Immature natural killer cell (primary cell): Measurements from ENCODE around the gene GDI1. TPM values are rescaled to one million over a fixed set of nuclear protein-coding genes. Genes with fewer than 3 reads are reported as not detected.

Source experiments
- DNase-seq, 3 donors: peaks; one replicate each; pipeline ENCODE4 v3.0.0; 2022; ENCODE audit warnings: mixed read lengths in 1 of 3
- H3K27ac Mint-ChIP-seq, 6 donors: one replicate each; pipeline ENCODE4 v1.8.0; 2020; ENCODE audit warnings: mixed read lengths in 6 of 6, mild to moderate bottlenecking in 5 of 6, inconsistent platforms in 4 of 6, moderate library complexity in 3 of 6
- H3K27me3 Mint-ChIP-seq, 3 donors: one replicate each; pipeline ENCODE4 v1.8.0; 2020 to 2021; ENCODE audit warnings: low read depth in 3 of 3, mild to moderate bottlenecking in 3 of 3, mixed read lengths in 3 of 3, moderate library complexity in 3 of 3, inconsistent platforms in 1 of 3
- H3K36me3 Mint-ChIP-seq, 3 donors: one replicate each; pipeline ENCODE4 v1.8.0; 2020; ENCODE audit warnings: mixed read lengths in 3 of 3, inconsistent platforms in 2 of 3, mild to moderate bottlenecking in 2 of 3
- H3K4me1 Mint-ChIP-seq, 2 donors: one replicate each; pipeline ENCODE4 v1.8.0; 2020; ENCODE audit warnings: inconsistent platforms in 2 of 2, mild to moderate bottlenecking in 2 of 2, mixed read lengths in 2 of 2, moderate library complexity in 1 of 2
- H3K4me3 Mint-ChIP-seq, 5 donors: one replicate each; pipeline ENCODE4 v1.8.0; 2020; ENCODE audit warnings: mild to moderate bottlenecking in 5 of 5, mixed read lengths in 5 of 5, inconsistent platforms in 3 of 5, moderate library complexity in 3 of 5
- H3K9me3 Mint-ChIP-seq, 6 donors: one replicate each; pipeline ENCODE4 v1.8.0; 2020; ENCODE audit warnings: mild to moderate bottlenecking in 6 of 6, mixed read lengths in 6 of 6, inconsistent platforms in 4 of 6, moderate library complexity in 3 of 6
- polyA plus RNA-seq, 3 donors: library from polyadenylated mRNA; unstranded; fragments of 300-500 nt; fragmentation: Illumina TruSeq; gene quantifications; one replicate each; pipeline ENCODE4 v1.2.3, GENCODE V29; 2021

The GDI1 gene
- polyA plus RNA-seq, 3 donors from 2014 or later: 20.9 to 37.8 (median 29.2) TPM

DNA sequence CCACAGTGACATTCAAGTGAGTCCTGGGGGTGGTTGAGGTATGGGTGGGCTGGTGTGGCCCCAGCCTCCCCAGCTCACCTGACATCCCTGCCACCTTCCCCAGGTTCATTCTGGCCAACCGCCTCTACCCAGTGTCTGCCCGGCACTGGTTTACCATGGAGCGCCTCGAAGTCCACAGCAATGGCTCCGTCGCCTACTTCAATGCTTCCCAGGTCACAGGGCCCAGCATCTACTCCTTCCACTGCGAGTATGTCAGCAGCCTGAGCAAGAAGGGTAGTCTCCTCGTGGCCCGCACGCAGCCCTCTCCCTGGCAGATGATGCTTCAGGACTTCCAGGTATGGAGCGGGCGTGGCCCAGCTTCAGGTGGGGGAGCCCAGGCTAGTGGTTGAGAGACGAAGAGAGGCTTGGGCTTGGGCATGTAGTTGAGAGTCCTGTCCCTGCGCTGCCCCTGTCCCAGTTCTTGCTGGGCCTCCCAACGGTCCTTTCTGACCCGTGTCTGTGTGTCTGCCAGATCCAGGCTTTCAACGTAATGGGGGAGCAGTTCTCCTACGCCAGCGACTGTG is 1.7 kb upstream of the GDI1 start:
- Mint-ChIP-seq H3K4me3 (no peak overlapping the region), H3K36me3 (peaks cover 0 to 4% (median 0%) of the 10 kb centered on the region in 3 donors), H3K27ac (peak overlapping the region in 3 of 6 donors; percentile 28 to 53 (median 49)), H3K27me3 (peaks cover 6 to 18% (median 15%) of the 10 kb centered on the region in 3 donors), H3K9me3 (no peaks in the 10 kb centered on the region), H3K4me1 (peaks cover 18 to 23% of the 10 kb centered on the region in 2 donors)
- DNase-seq: no peak

DNA sequence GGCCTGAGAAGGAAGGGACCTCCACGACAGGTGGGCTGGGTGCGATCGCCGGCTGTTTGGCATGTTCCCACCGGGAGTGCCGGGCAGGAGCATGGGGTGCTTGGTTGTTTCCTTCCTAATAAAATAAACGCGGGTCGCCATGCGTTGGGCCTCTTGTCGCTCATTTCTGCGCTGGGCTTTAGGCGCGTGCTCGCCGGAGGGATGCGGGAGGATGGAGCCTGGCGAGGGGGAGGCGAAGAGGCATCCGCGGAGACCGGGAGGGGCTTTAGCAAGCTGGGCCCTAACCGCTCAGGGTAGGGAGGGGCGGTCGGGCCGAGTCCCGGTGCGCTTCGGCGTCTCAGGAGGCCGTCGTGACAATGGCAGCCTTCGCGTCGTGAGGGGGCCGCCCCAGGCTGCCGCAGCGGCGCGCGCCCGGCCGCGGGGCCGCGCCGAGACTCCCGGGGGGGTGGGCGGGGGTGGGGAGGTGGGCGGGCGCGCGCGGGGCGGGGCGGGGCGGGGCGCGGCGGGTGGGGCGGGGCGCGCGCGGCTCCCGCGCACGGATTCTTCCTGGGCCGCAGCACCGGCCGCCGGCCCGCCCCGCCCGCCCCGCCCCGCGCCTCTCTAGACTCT is 476 bp upstream of the GDI1 start:
- Mint-ChIP-seq H3K27ac (peak overlapping the region; percentile 79 to 88 (median 86)), H3K27me3 (peaks cover 6 to 16% (median 15%) of the 10 kb centered on the region in 3 donors), H3K4me3 (peak overlapping the region; percentile 76 to 85 (median 78)), H3K4me1 (peaks cover 10 to 15% of the 10 kb centered on the region in 2 donors), H3K9me3 (no peaks in the 10 kb centered on the region), H3K36me3 (peaks cover 0 to 4% (median 0%) of the 10 kb centered on the region in 3 donors)
- DNase-seq: peak in 1 of 3 donors; percentile 47

DNA sequence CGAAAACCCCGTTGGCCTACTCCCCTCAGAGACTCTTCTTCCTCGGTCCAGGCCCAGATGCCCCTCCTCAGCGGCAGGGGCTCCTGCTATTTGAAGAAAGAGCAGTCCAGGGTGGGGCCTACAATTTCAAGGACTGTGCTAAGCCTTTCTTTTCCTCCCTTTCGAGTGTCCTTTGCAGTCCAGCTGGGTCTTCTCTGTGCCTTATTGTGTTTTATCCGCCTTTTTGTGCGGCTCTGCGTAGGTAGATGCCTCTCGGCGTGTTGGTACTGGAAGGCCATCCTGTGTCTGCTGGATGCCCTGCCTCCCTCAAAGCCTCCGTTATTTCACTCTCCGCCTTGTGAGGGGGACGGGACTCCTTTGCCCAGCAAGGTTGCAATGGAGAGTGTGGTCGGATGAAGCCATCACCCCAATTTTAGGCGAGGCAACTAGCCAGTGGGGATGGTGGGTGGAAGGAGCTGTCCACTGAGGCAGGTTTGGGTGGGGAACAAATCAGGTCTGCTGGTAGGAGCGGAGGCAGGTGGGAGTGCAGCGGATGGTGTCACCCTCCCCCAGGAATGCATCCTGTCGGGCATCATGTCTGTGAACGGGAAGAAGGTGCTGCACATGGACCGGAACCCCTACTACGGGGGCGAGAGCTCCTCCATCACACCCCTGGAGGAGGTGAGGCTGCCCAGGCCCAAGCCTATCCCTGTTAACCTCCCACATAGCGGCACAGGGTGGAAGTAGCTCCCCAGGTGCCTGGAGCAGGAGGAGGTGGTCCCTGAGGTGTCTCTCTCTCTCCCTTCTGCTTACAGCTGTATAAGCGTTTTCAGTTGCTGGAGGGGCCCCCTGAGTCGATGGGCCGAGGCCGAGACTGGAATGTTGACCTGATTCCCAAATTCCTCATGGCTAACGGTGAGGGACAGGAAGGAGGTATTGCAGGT is 1.3 kb downstream of the GDI1 start:
- peak overlapping the region; percentile 63 to 82 (median 80) for H3K4me3 Mint-ChIP-seq
- peak overlapping the region; percentile 48 to 88 (median 78) for H3K27ac Mint-ChIP-seq
- DNase-seq: no peak
- H3K9me3 Mint-ChIP-seq: no peaks in the 10 kb centered on the region
- H3K36me3 Mint-ChIP-seq: peaks cover 0 to 3% (median 0%) of the 10 kb centered on the region in 3 donors
- peaks cover 6 to 16% (median 13%) of the 10 kb centered on the region in 3 donors for H3K27me3 Mint-ChIP-seq
- H3K4me1 Mint-ChIP-seq: peaks cover 10 to 16% of the 10 kb centered on the region in 2 donors

DNA sequence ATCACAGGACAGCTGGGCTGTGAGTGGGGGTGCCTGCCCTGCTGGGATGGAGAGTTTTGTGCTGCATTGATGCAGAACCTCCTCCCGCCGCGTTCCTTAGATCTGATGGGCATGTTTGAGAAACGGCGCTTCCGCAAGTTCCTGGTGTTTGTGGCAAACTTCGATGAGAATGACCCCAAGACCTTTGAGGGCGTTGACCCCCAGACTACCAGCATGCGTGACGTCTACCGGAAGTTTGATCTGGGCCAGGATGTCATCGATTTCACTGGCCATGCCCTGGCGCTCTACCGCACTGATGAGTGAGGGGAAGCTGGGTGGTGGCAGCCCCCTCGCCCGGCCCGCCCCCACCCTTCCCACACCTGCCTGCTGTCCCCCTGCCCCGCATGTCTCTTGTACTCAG is 2.9 kb downstream of the GDI1 start:
- H3K27me3 Mint-ChIP-seq: peaks cover 6 to 16% (median 9%) of the 10 kb centered on the region in 3 donors

DNA sequence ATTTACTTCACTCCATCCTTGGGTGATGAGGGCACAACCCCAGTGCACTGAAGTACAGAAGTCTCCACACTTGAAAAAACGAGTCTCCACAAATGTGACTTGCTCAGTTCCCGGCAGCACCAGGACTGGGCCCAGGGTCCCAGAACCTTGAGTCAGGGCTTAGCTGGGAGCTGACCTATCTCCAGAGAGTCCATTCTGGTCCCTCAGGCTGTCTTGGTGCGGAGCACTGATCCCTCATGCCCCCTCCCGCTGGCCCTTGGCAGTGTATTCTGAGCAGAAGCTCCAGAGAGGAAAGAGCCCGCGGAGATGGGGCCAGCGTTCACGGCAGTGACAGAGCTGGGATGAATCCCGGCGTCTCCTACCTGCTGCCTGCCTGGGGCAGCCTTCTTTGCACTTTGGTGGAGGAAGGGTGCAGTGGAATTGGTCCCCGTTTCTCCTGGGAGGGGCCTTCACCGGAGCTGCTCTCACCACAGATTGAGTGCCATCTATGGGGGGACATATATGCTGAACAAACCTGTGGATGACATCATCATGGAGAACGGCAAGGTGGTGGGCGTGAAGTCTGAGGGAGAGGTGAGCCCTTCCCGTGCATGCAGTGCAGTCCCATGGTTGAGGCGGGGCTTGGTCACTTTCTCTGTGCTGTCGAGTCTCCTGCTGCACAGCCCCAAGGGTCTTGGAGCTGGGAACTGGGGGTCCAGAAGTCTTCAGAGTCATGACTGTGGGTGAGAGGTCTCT is 3.8 kb downstream of the GDI1 start:
- H3K27ac Mint-ChIP-seq: no peak overlapping the region
- no peak overlapping the region for H3K4me3 Mint-ChIP-seq
- no peaks in the 10 kb centered on the region for H3K9me3 Mint-ChIP-seq
- peaks cover 10 to 24% of the 10 kb centered on the region in 2 donors for H3K4me1 Mint-ChIP-seq
- peaks cover 6 to 16% (median 9%) of the 10 kb centered on the region in 3 donors for H3K27me3 Mint-ChIP-seq
- no peaks in the 10 kb centered on the region for H3K36me3 Mint-ChIP-seq
- no peak for DNase-seq

More for the DNA sequence above, 2.9 kb downstream of the GDI1 start:
- peak overlapping the region in 2 of 5 donors; percentile 30 to 58 for H3K4me3 Mint-ChIP-seq
- peak overlapping the region in 1 of 6 donors; percentile 57 for H3K27ac Mint-ChIP-seq
- DNase-seq: no peak
- peaks cover 10 to 21% of the 10 kb centered on the region in 2 donors for H3K4me1 Mint-ChIP-seq
- H3K36me3 Mint-ChIP-seq: no peaks in the 10 kb centered on the region
- H3K9me3 Mint-ChIP-seq: no peaks in the 10 kb centered on the region

DNA sequence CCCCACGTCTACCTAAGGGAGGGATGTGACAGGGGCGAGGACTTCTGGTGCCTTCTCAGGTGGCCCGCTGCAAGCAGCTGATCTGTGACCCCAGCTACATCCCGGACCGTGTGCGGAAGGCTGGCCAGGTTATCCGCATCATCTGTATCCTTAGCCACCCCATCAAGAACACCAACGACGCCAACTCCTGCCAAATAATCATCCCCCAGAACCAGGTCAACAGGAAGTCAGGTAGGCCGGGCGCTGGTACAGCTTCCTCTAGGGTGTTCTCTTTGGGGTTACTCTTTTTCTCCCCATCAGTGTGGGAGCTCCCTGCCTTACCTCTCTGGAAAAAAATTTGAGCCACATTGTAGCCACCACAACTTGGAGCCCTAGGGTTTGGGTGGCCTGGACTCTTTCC is 4.6 kb downstream of the GDI1 start:
- Mint-ChIP-seq H3K9me3 (no peaks in the 10 kb centered on the region), H3K4me1 (peaks cover 4 to 20% of the 10 kb centered on the region in 2 donors), H3K4me3 (no peak overlapping the region), H3K27ac (peak overlapping the region in 2 of 6 donors; percentile 17 to 68), H3K36me3 (no peaks in the 10 kb centered on the region), H3K27me3 (peaks cover 2 to 11% (median 6%) of the 10 kb centered on the region in 3 donors)
- DNase-seq: no peak

DNA sequence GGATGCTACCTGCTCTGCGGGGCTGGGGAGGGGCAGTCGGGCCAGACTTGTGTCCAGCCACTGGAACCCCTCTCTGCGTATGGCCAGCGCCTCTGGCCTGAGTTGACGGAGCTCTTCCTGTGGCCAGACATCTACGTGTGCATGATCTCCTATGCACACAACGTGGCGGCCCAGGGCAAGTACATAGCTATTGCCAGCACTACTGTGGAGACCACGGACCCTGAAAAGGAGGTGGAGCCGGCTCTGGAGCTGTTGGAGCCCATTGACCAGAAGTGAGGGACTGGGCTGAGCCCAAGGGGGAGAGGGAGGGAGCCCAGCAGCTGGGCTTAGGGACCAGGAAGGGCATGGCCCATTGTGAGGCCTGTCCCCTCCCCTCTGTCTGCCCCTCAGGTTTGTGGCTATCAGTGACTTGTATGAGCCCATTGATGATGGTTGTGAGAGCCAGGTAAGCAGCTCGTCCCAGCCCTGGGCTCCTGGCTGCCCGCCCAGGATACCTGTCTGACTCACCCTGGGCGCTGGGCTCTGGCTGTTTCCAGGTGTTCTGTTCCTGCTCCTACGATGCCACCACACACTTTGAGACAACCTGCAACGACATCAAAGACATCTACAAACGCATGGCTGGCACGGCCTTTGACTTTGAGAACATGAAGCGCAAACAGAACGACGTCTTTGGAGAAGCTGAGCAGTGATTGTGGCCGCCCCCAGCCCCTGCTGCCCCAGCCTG is 5.2 kb downstream of the GDI1 start:
- no peak for DNase-seq
- Mint-ChIP-seq H3K27ac (peak overlapping the region in 2 of 6 donors; percentile 12 to 17), H3K9me3 (no peaks in the 10 kb centered on the region), H3K4me1 (peaks cover 4 to 20% of the 10 kb centered on the region in 2 donors), H3K27me3 (peaks cover 2 to 14% (median 6%) of the 10 kb centered on the region in 3 donors), H3K4me3 (peak overlapping the region in 1 of 5 donors; percentile 18), H3K36me3 (no peaks in the 10 kb centered on the region)

DNA sequence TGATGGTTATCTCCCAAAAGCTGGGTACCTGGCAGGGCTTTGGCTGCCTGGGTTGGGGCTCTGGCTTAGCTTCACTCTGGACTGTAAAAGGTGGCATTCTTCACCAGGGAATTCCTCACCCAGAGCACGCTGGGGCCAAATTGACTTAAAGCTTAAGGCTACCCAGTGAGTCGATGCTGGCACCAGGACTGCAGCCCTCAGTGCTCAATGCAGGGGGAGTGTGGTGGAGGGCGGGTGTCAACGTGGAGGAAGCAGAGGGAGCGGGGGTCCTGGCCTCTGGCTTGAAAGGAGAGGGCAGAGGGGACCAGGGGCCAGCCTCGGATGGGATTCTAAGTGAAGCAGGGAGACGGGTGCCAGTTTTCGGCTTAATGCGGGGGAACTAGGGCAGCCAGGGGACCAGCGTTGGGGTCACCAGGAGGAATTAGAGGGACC is 6.5 kb downstream of the GDI1 start:
- no peaks in the 10 kb centered on the region for H3K9me3 Mint-ChIP-seq
- H3K27me3 Mint-ChIP-seq: peaks cover 0 to 3% (median under 1%) of the 10 kb centered on the region in 3 donors
- peaks cover 4 to 13% of the 10 kb centered on the region in 2 donors for H3K4me1 Mint-ChIP-seq
- H3K36me3 Mint-ChIP-seq: no peaks in the 10 kb centered on the region
- peak overlapping the region; percentile 53 to 78 (median 69) for H3K4me3 Mint-ChIP-seq
- H3K27ac Mint-ChIP-seq: peak overlapping the region; percentile 78 to 92 (median 82)
- DNase-seq: no peak

DNA sequence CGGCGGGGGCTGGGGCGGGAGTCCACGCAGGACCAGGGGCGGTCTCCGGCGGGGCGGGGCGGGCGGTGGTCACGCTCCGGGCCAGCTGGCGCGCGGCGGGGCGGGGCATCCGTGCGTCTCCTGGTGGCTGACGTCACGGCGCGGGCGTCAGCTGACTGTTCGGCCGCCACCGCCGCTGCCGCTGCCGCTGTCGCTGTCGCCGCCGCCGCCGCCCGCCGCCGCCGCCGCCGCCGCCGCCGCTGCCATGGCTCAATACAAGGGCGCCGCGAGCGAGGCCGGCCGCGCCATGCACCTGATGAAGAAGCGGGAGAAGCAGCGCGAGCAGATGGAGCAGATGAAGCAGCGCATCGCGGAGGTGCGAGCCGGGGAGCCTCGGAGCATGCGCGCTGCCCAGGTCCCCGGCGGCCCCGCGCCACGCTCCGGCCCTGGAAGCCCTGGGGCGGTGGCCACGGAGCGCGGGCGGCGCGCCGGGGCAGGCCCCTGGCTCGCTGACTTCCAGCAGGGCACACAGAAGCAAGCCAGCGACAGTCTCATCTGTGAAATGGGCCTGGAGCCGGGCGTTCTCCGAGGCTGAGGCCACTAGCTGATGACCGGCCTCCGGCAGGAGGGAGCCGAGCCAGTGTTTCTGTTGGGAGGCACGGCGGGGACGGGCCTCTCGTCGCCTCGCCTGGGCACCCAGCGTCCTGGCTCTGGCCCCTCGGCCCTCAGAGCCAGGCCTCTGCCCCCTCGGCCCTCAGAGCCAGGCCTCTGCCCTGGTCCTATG is 7.2 kb downstream of the GDI1 start, which contains the start of gene FAM50A:
FAM50A (plus strand) TSS at position 150 of the 763 bp plus-strand sequence; CDS start at position 245, 95 bp downstream.
- H3K27me3 Mint-ChIP-seq: peaks cover 0 to 3% (median 1%) of the 10 kb centered on the region in 3 donors
- no peaks in the 10 kb centered on the region for H3K36me3 Mint-ChIP-seq
- no peaks in the 10 kb centered on the region for H3K9me3 Mint-ChIP-seq
- H3K4me3 Mint-ChIP-seq: peak within 1 kb of the TSS; percentile 67 to 81 (median 78)
- H3K27ac Mint-ChIP-seq: peak within 1 kb of the TSS; percentile 79 to 92 (median 85)
- H3K4me1 Mint-ChIP-seq: peaks cover 0 to 9% of the 10 kb centered on the region in 2 donors
- DNase-seq: peak; percentile 77 to 84 (median 79)

DNA sequence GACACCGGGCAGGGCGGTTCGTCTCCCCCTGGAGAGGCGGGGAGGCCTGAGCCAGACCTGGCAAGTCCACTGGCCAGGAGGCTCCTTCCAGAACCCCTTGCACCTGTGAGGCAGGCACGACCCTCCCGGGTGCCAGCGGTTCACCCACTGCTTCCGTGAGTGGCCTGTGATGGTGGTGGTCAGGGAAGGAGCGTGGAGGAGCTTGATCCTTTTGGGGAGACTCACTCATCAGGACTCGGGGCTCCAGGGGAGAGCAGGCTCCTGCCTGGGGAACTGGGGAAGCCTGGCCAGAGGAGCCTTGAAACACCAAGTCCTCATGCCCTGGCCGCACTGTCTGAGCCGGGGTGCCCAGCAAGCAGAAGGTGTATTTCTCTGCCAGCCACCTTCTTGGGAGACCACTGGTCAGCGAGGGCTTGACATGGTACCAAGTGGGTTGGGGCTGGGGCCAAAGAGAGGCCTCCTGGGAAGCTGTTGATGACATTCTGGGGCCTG is 7.8 kb downstream of the GDI1 start:
- peaks cover 0 to 3% (median 1%) of the 10 kb centered on the region in 3 donors for H3K27me3 Mint-ChIP-seq
- H3K4me3 Mint-ChIP-seq: peak overlapping the region in 4 of 5 donors; percentile 35 to 64 (median 48)
- no peak for DNase-seq
- H3K9me3 Mint-ChIP-seq: no peaks in the 10 kb centered on the region
- H3K36me3 Mint-ChIP-seq: no peaks in the 10 kb centered on the region
- H3K27ac Mint-ChIP-seq: peak overlapping the region in 3 of 6 donors; percentile 10 to 46 (median 21)
- H3K4me1 Mint-ChIP-seq: peaks cover 0 to 9% of the 10 kb centered on the region in 2 donors

DNA sequence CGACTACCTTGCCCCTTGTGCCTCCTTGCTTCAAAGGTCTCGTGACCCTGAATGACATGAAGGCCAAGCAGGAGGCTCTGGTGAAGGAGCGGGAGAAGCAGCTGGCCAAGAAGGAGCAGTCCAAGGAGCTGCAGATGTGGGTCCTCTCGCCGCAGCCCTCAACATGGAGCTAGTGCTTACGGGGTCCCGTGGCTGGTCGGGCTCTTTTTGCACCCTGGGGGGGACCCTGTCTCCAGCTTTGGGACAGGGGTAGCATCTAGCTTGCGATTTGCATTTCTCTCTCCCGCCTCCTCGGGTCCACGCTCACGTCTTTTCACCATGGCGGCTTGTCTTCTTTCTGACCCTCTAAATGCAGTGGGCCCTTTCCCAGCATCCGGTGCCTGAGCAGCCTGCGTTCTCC is 8.8 kb downstream of the GDI1 start:
- Mint-ChIP-seq H3K4me3 (peak overlapping the region in 1 of 5 donors; percentile 41), H3K27ac (peak overlapping the region in 2 of 6 donors; percentile 43 to 87), H3K9me3 (no peaks in the 10 kb centered on the region), H3K4me1 (peaks cover 0 to 9% of the 10 kb centered on the region in 2 donors), H3K36me3 (no peaks in the 10 kb centered on the region), H3K27me3 (peaks cover 0 to 3% (median 1%) of the 10 kb centered on the region in 3 donors)
- DNase-seq: no peak
